NT2/D1 (cell line): Measurements from ENCODE around the gene CTNNAL1.

Experiments used
- DNase-seq: peaks from one replicate; pipeline ENCODE4 v3.0.0-alpha.2; 2011; ENCODE audit warnings: low read depth, low spot score
- H3K27me3 ChIP-seq: 2 replicates; pipeline ENCODE4 v1.6.0; 2011; ENCODE audit warnings: mild to moderate bottlenecking; ENCODE audit not compliant: insufficient read length, insufficient read depth
- H3K36me3 ChIP-seq: 2 replicates; pipeline ENCODE4 v1.6.1; 2011; ENCODE audit warnings: mild to moderate bottlenecking, low read length, mixed read lengths; ENCODE audit not compliant: insufficient read depth, insufficient read length
- H3K4me1 ChIP-seq: 2 replicates; pipeline ENCODE4 v1.5.1; 2011; ENCODE audit not compliant: insufficient read depth, insufficient read length
- H3K4me3 ChIP-seq: 2 replicates; pipeline ENCODE4 v1.5.1; 2011; ENCODE audit warnings: low read depth; ENCODE audit not compliant: insufficient read length
- H3K9ac ChIP-seq: 2 replicates; pipeline ENCODE4 v1.6.0; 2011; ENCODE audit warnings: low read depth; ENCODE audit not compliant: insufficient read length
- H3K9me3 ChIP-seq: 2 replicates; pipeline ENCODE4 v1.5.1; 2011; ENCODE audit warnings: mild to moderate bottlenecking, low read length; ENCODE audit not compliant: insufficient read depth
- SUZ12 ChIP-seq: IDR thresholded peaks from 2 replicates; pipeline ENCODE4 v1.6.1; 2011; ENCODE audit not compliant: insufficient read length, insufficient read depth; ENCODE audit errors: extremely low read depth
- YY1 ChIP-seq: IDR thresholded peaks from 2 replicates; pipeline ENCODE4 v1.6.1; 2011; ENCODE audit not compliant: insufficient read length, insufficient read depth
- ZNF274 ChIP-seq: IDR thresholded peaks from 2 replicates; pipeline ENCODE4 v1.6.1; 2011; ENCODE audit warnings: mild to moderate bottlenecking, low read depth, low read length

CTNNAL1 gene

DNA sequence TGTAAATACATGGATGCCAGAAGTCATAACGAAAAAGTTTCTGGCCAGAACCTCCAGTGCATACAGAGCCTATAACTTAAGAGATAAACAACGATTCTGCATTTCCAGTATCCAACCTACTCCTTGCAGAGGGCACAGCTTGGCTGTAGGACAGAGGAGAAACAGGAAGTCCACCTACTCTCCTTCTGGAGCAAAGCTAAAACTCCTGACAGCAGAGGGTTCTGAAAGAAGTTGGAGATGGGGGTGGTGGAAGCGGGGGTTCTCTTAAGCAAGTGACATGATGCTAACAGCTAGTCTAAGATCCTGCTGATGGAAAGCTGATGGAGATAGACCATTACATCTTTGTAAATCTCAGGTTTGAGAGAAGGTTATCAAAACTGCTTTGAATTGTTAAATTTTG is 35.5 kb upstream of the CTNNAL1 start:
- no peaks in the 10 kb centered on the region for H3K4me1 ChIP-seq
- H3K36me3 ChIP-seq = peaks cover 97% of the 10 kb centered on the region
- no peaks in the 10 kb centered on the region for H3K27me3 ChIP-seq
- TF ChIP-seq SUZ12 (no peak), ZNF274 (no peak), YY1 (no peak)
- DNase-seq = no peak
- no peaks in the 10 kb centered on the region for H3K9me3 ChIP-seq
- no peak overlapping the region for H3K9ac ChIP-seq
- H3K4me3 ChIP-seq = no peak overlapping the region

DNA sequence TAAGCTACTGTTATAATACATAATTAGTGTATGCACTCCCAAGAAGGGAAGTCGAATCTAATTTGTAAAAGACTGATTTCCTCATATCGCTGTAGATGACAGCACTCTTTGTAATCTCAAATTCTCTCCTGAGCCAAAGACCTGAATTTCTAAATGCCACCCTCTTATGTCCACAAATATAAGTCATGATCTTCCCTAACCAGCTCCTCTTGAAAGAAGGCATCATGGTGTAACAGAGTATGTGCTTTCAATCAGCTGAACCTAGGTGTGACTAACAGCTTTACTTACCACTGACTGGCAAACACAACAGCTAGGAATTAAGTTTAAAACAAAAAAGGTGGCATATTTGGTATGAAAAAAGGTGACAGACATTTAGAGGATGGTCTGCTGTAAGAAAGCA is 34.0 kb upstream of the CTNNAL1 start:
- H3K9me3 ChIP-seq = no peaks in the 10 kb centered on the region
- H3K4me1 ChIP-seq = no peaks in the 10 kb centered on the region
- no peak overlapping the region for H3K4me3 ChIP-seq
- DNase-seq = no peak
- TF ChIP-seq ZNF274 (no peak), SUZ12 (no peak), YY1 (no peak)
- no peak overlapping the region for H3K9ac ChIP-seq
- H3K27me3 ChIP-seq = no peaks in the 10 kb centered on the region
- peaks cover 93% of the 10 kb centered on the region for H3K36me3 ChIP-seq

DNA sequence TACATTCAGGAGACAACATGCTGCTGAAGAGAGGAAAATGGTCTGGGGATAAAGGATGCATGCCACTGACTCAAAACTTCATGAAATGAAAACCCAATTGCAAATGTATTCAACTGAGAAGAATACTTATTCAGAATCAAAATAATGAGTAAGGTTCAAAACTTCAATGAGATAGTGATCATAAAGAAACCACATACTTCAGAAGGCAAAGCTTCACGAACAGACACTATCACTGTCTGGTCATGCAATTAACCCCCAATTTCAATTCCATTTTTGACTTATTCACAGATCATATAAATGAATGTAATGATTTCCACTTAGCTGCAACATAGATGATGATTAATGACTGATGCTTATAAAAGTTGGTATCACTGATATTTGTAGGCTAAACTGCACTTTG is 33.0 kb upstream of the CTNNAL1 start:
- no peak for TF ChIP-seq YY1
- TF ChIP-seq SUZ12 = no peak
- no peak for TF ChIP-seq ZNF274
- DNase-seq = no peak

DNA sequence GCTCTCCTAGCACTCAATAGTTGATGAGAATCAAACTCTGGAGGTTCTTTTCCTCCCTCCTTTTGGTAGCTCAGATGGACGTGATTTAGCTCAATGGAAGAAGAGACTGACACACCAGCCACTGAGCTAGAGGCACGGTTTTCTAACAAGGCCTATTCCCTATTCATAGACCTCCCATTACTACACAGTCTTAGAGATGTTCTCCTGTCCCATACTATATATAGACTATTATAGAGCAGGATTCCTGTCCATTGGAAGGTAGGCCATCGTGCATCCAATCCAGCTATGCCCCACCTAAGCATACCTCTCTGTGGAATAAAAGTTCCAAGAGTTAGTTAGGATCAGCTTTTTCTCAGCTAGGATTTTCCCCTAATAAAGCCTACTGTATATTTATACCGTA is 30.3 kb upstream of the CTNNAL1 start:
- Histone ChIP-seq H3K9me3 (no peaks in the 10 kb centered on the region), H3K36me3 (peaks cover 73% of the 10 kb centered on the region), H3K27me3 (no peaks in the 10 kb centered on the region), H3K4me3 (no peak overlapping the region), H3K9ac (no peak overlapping the region), H3K4me1 (no peaks in the 10 kb centered on the region)
- TF ChIP-seq YY1 = no peak
- TF ChIP-seq SUZ12 = no peak
- no peak for TF ChIP-seq ZNF274
- DNase-seq = no peak

More for the DNA sequence above, 33.0 kb upstream of the CTNNAL1 start:
- no peaks in the 10 kb centered on the region for H3K4me1 ChIP-seq
- no peak overlapping the region for H3K9ac ChIP-seq
- no peak overlapping the region for H3K4me3 ChIP-seq
- peaks cover 87% of the 10 kb centered on the region for H3K36me3 ChIP-seq
- no peaks in the 10 kb centered on the region for H3K27me3 ChIP-seq
- H3K9me3 ChIP-seq = no peaks in the 10 kb centered on the region

DNA sequence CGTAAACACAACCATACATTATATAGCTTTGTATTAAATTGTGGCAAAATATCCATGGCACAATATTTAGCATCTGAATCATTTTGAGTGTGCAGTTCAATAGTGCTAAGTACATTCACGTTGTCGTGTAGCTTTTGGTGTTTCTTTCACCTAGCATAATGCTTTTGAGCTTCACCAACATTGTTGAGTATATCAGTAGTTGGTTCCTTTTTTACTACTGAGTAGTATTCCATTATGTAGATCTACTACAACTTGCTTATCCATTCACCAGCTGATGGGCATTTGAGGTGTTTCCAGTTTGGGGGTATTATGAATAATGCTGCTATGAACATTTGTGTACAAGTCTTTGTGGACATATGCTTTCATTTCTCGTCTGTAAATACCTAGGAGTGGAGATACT is 27.3 kb upstream of the CTNNAL1 start:
- Histone ChIP-seq H3K4me3 (no peak overlapping the region), H3K27me3 (no peaks in the 10 kb centered on the region), H3K36me3 (peaks cover 60% of the 10 kb centered on the region), H3K9me3 (no peaks in the 10 kb centered on the region), H3K4me1 (no peaks in the 10 kb centered on the region), H3K9ac (no peak overlapping the region)
- no peak for DNase-seq
- TF ChIP-seq SUZ12 (no peak), YY1 (no peak), ZNF274 (no peak)

DNA sequence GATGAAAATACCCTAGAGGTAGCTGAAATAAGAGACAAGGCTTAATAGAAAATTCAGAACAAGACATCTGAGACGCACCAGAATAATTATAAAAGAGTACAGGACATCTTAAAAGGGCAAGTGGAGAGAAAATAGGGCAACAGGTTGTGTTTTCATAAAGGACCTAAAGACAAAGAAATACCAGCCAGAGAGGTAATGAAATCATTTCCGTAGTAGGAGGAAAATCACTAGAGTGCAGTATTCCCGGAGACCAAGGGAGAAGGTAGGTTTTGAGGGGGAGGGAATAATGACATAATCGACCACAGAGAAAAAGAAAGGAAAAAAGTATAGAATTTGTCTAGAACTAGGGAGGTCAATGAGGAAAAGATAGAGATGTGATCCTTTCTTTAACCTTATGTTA is 26.2 kb upstream of the CTNNAL1 start:
- Histone ChIP-seq H3K9ac (no peak overlapping the region), H3K9me3 (no peaks in the 10 kb centered on the region), H3K36me3 (peaks cover 58% of the 10 kb centered on the region), H3K4me3 (no peak overlapping the region), H3K27me3 (no peaks in the 10 kb centered on the region), H3K4me1 (no peaks in the 10 kb centered on the region)
- DNase-seq = no peak
- TF ChIP-seq SUZ12 = no peak
- TF ChIP-seq ZNF274 = no peak
- no peak for TF ChIP-seq YY1

DNA sequence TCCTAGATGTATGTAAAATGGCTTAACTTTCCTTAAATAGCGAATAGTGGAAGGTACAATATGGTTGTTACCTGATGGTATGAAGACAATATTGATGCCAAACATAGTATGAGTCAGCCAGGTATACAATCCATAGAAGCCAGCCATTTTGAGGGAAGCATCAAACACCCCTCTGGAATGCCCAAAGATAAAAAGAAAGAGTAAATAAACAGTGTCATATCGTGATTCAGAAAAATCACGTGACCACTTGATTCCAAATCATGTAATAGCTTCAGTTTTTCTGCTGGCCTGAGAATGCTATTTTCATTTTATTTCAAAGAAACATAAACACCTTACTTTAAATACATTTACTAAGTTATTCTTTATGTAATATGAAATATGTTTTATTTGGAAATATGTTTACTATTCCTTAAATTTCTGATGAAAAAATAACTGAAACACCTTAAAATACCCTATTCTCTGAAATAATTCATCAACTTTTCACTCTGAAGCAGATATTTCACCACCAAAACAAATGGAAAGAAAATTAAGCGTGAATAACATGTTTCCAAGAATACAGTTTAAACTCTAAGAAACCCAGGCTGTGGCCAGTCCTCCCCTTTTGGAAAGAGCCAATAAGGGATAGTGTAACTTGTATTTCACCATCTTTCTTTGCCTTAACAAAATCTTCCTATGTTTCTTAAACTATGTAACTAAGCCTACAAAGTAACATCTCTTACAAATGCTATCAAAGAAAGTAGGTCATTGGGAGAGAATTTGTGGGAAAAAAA is 24.8 kb upstream of the CTNNAL1 start:
- Histone ChIP-seq H3K4me1 (no peaks in the 10 kb centered on the region), H3K27me3 (no peaks in the 10 kb centered on the region), H3K9ac (no peak overlapping the region), H3K36me3 (peaks cover 58% of the 10 kb centered on the region), H3K4me3 (no peak overlapping the region), H3K9me3 (no peaks in the 10 kb centered on the region)
- TF ChIP-seq ZNF274 = no peak
- no peak for TF ChIP-seq YY1
- TF ChIP-seq SUZ12 = no peak
- DNase-seq = no peak
